Stimulated activated effector memory CD8-positive, alpha-beta T cell treated with anti-CD3 and anti-CD28 coated beads, Interleukin-12 subunit alpha, Interleukin-12 subunit beta, amount 100 ng/mL, for 72 hours (primary cell): ENCODE results near the gene ACTRT3.
A peak's percentile ranks its signal among the peaks of the same experiment; 100 is the strongest.

Experiments
- ATAC-seq: fragments of 150-1000 bp; cut with Tn5 transposase; 2 replicates; pipeline ENCODE4 v1.10.0; 2021
- DNase-seq, 2 donors: peaks; one replicate each; pipeline ENCODE4 v3.0.0; 2021 to 2022; ENCODE audit warnings: low spot score in 2 of 2
- H3K27ac Mint-ChIP-seq: one replicate; pipeline ENCODE4 v1.8.0; 2022; ENCODE audit warnings: mild to moderate bottlenecking, mixed read lengths
- H3K36me3 Mint-ChIP-seq: one replicate; pipeline ENCODE4 v1.8.0; 2022; ENCODE audit warnings: mild to moderate bottlenecking, mixed read lengths
- H3K4me1 Mint-ChIP-seq: one replicate; pipeline ENCODE4 v1.8.0; 2022; ENCODE audit warnings: mixed read lengths
- H3K4me3 Mint-ChIP-seq: one replicate; pipeline ENCODE4 v1.8.0; 2022; ENCODE audit warnings: mild to moderate bottlenecking, mixed read lengths
- H3K9me3 Mint-ChIP-seq: one replicate; pipeline ENCODE4 v1.8.0; 2022; ENCODE audit warnings: mixed read lengths

Gene ACTRT3

DNA sequence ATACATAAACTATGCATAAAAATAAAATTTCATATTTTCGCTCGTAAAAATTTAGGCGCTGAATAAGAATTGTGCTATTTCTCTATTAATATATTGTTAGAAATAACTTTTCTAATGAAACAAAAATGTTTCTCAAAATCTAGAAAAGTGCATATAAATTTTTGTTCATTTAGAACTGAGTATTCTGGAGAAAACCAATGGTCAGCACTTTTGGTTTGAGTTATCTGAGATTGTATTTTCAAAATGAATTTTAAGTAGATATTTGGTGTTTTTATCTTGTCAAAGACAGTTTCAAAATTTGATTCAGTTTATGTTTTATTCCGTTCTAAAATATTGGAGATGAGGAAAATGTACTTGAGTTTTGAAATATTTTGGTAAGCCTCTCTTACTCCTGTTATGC lies 17.8 kb upstream of the ACTRT3 start:
- ATAC-seq: no peak
- H3K4me1 Mint-ChIP-seq: peaks cover 8% of the 10 kb centered on the region
- no peak for DNase-seq
- peaks cover 91% of the 10 kb centered on the region for H3K36me3 Mint-ChIP-seq
- H3K4me3 Mint-ChIP-seq: no peak overlapping the region
- no peak overlapping the region for H3K27ac Mint-ChIP-seq
- no peaks in the 10 kb centered on the region for H3K9me3 Mint-ChIP-seq

DNA sequence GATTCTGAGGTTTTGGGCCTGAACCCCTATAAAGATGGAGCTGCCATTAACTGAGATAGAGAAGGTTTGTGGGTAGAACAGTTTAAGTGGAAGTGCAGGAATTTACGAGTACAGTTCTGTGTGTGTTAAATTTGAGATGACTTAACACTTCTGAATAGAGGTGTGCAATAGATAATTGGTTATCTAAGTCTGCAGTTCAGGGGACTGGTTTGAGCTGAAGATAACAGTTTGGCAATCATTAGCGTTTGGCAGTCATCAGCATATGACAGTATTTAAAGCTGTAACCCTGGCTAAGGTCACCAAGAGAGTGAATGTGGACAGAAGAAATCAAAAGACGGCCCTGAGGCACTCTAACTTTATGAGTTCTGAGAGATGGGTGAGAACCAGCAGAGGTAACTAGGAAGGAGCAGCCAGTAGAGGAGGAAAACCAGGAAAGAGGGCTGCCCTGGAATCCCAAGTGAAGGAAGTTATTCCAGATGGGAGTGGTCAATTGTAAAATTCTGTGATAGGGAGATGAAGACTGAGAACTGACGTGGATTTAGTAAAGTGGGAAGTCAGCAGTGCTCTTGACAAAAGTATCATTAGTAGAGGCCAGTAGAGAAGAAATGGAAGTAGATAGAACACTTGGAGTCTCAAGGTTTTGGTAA lies 12.0 kb upstream of the ACTRT3 start:
- DNase-seq (no peak), ATAC-seq (no peak)
- Mint-ChIP-seq H3K36me3 (peaks cover 100% of the 10 kb centered on the region), H3K4me1 (peaks cover 25% of the 10 kb centered on the region), H3K27ac (peak overlapping the region; percentile 52), H3K4me3 (peak overlapping the region; percentile 4), H3K9me3 (no peaks in the 10 kb centered on the region)

- DNase-seq: no peak
- no peaks in the 10 kb centered on the region for H3K9me3 Mint-ChIP-seq
- peaks cover 100% of the 10 kb centered on the region for H3K36me3 Mint-ChIP-seq
- H3K4me3 Mint-ChIP-seq: peak overlapping the region; percentile 4
- peak; percentile 64 for ATAC-seq
- H3K27ac Mint-ChIP-seq: peak overlapping the region; percentile 52
- peaks cover 25% of the 10 kb centered on the region for H3K4me1 Mint-ChIP-seq
These were observed 11.4 kb upstream of the ACTRT3 start for GRCh38 chr3:169780742-169781141.

DNA sequence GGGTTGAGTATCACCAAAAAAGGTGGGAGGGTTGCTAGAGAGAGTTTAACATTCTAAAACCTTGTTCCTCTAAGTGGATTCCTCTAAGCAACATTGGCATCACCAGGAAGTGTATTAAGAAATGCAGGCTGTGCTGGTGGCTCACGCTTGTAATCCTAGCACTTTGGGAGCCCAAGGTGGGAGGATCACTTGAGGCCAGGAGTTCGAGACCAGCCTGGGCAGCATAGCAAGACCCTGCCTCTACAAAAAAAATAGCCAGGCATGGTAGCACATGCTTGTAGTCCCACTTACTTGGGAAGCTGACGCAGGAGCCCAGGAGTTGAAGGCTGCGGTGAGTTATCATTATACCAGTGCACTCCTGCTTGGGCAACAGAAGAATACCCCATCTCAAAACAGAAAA lies 8.5 kb upstream of the ACTRT3 start:
- Mint-ChIP-seq H3K4me3 (no peak overlapping the region), H3K36me3 (peaks cover 100% of the 10 kb centered on the region), H3K4me1 (peaks cover 37% of the 10 kb centered on the region), H3K27ac (no peak overlapping the region), H3K9me3 (no peaks in the 10 kb centered on the region)
- DNase-seq (no peak), ATAC-seq (no peak)

- Mint-ChIP-seq H3K27ac (peak overlapping the region; percentile 99), H3K9me3 (no peaks in the 10 kb centered on the region), H3K4me3 (peak overlapping the region; percentile 97), H3K4me1 (peaks cover 37% of the 10 kb centered on the region), H3K36me3 (peaks cover 85% of the 10 kb centered on the region)
- DNase-seq (no peak), ATAC-seq (no peak)
These were observed 4.8 kb upstream of the ACTRT3 start for GRCh38 chr3:169774186-169774585.

DNA sequence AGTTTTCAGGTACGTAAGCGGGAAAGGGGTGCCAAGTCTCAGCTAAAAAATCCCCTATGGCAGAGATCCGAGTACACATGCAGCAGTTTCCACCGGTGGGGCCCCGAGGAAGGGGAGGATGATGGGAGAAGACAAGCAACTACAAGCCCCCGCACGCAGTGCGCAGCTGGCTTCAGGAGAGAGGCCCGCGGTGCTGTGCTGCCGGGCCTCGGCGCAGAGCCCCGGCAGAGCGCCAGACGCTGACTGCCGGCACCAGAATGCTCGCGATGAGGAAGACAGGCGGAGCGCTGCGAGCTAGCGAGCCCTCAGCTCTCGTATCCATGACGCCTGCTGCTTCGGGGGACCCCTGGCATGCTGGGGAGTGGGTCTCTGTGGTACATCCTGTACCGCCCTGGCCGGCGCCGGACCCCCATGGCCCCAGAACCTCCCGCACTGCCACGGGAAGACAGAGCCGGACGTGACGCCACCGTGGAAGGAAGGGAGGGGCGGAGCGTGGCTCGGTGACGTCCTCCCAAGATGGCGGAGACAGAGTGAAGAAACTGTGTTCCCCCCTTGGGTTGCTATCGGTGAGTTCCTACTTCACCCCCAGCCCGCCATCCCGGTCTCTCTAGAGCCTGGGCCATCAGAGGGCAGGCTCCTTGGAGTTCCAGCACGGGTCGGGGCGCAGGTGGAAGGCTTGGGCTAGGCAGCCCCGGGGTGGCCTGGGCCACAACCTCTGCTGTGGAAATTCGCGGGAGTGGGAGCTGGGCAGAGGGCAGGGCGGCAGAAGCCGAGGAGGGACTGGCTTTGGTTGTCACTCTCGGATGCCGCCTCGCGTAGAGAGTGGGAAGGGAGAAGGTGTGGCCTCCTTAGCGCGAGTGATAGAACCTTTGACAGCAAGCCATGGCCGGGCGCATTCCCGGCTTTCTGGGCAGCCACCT lies 3.8 kb upstream of the ACTRT3 start, which contains the start of gene MYNN:
Gene MYNN (plus strand): TSS at position 500 of the 920 bp plus-strand sequence. CDS start 900 bp downstream, outside the sequence.
- peaks cover 75% of the 10 kb centered on the region for H3K36me3 Mint-ChIP-seq

GRCh38 chr3:169772305-169772896 lies 3.0 kb upstream of the ACTRT3 start:
- ATAC-seq (peak; percentile 33), DNase-seq (no peak)
- Mint-ChIP-seq H3K4me3 (peak overlapping the region; percentile 97), H3K27ac (peak overlapping the region; percentile 99), H3K9me3 (no peaks in the 10 kb centered on the region), H3K4me1 (peaks cover 33% of the 10 kb centered on the region), H3K36me3 (peaks cover 67% of the 10 kb centered on the region)

More for the DNA sequence above, 3.8 kb upstream of the ACTRT3 start, which contains the start of gene MYNN:
- Mint-ChIP-seq H3K4me3 (peak within 1 kb of the TSS; percentile 97), H3K4me1 (peaks cover 33% of the 10 kb centered on the region), H3K27ac (peak within 1 kb of the TSS; percentile 99), H3K9me3 (no peaks in the 10 kb centered on the region)
- peak; percentile 90 for ATAC-seq
- peak; percentile 83 to 97 for DNase-seq

DNA sequence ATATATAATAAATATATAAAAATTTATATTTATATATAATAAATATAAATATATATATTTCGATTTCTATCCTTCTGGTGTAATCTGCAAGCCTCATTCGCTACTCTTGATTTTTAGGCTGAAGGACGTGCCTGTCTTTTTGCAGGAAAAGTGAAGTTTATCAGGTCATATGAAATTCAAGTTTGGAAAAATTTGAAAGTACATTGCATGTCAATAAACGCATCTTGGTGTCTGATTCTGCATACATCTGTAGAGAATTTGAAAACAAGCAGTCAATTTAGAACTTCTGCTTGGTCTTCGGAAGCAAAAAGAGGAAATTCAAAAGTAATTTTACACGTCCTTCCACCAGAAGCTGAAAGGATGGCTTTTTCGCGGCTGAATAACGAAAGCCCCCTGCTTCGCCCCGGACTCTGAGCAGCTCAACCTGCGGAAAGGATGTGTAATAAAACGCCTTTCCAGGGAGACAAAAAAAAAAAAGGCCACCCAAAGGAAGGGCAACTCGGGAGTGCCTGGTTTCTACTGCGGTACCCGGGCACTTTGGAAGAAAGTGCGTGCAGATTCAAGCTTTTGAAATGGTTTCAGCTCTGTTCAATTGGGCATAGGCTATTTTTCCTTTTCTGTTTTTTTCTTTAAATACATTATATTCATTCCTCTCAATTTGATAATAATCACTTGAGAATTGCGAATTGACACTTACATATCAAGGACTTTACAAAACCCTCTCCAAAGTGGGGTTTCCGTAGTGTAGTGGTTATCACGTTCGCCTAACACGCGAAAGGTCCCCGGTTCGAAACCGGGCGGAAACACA lies 2.3 kb upstream of the ACTRT3 start:
- ATAC-seq (no peak), DNase-seq (peak; percentile 62 to 85)
- H3K4me3 Mint-ChIP-seq: peak overlapping the region; percentile 97
- H3K4me1 Mint-ChIP-seq: peaks cover 33% of the 10 kb centered on the region
- no peaks in the 10 kb centered on the region for H3K9me3 Mint-ChIP-seq
- peaks cover 60% of the 10 kb centered on the region for H3K36me3 Mint-ChIP-seq
- H3K27ac Mint-ChIP-seq: peak overlapping the region; percentile 99

DNA sequence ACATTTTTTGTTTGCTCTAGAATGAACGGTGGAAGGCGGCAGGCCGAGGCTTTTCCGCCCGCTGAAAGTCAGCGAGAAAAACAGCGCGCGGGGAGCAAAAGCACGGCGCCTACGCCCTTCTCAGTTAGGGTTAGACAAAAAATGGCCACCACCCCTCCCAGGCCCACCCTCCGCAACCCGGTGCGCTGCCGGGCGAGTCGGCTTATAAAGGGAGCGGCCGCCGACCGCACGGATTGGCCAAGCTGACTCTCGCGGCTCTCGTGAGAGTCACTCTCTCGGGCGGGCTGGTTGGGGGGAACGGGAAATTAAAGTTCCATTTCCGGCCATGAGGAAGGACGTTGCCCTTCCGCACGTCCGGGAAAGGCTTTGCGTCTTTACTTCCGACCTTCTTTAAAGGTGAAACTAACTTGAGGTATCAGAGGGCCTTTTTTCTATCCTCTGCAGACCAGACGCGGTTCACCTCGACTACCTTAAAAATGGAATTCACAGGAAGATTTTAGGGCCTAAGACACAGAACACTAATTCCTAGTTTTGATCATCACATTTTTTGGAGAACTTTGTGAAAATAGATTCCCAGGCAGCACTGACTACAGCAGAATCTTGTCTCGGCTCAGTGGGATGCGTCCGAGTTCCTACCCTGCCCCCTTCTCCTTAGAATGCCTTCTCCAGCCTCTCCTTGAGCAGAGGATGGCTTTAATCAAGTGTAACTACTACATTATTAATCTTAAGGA lies 4.3 kb downstream of the ACTRT3 start, which contains the start of gene TERC:
Gene TERC (minus strand): TSS at position 179 of the 731 bp plus-strand sequence.
- Mint-ChIP-seq H3K27ac (peak within 1 kb of the TSS; percentile 96), H3K4me1 (peaks cover 26% of the 10 kb centered on the region), H3K9me3 (no peaks in the 10 kb centered on the region), H3K36me3 (peaks cover 18% of the 10 kb centered on the region), H3K4me3 (peak within 1 kb of the TSS; percentile 86)
- DNase-seq (peak in 1 of 2 donors; percentile 93), ATAC-seq (peak; percentile 88)

- peaks cover 13% of the 10 kb centered on the region for H3K36me3 Mint-ChIP-seq
- ATAC-seq (peak; percentile 52), DNase-seq (peak; percentile 61 to 83)
- peaks cover 24% of the 10 kb centered on the region for H3K4me1 Mint-ChIP-seq
- peak overlapping the region; percentile 86 for H3K4me3 Mint-ChIP-seq
- H3K9me3 Mint-ChIP-seq: no peaks in the 10 kb centered on the region
- H3K27ac Mint-ChIP-seq: peak overlapping the region; percentile 96
These were observed 5.0 kb downstream of the ACTRT3 start for GRCh38 chr3:169764312-169764881.

- Mint-ChIP-seq H3K4me3 (no peak overlapping the region), H3K36me3 (peaks cover 13% of the 10 kb centered on the region), H3K9me3 (no peaks in the 10 kb centered on the region), H3K27ac (no peak overlapping the region), H3K4me1 (peaks cover 26% of the 10 kb centered on the region)
- no peak for DNase-seq
- ATAC-seq: no peak
These were observed 8.9 kb downstream of the ACTRT3 start for GRCh38 chr3:169760479-169760878.

DNA sequence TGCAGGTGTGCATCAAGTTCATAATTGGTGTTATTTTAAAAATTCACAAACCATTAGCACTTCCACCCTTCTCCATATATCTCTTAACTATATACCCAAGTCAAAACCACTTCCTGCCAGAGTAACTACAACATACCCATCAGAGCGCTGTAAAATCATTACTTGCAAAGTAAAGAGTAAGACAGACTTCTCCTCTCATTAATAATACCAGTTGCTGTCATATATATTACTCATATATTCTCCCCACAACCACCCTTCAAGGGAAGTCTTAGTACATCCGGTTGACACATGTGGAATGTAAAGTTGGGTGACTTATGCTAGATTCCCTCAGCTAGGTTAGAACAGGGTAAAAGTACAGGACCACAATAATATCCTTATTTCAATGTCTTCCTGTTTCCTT lies 10.1 kb downstream of the ACTRT3 start:
- DNase-seq (no peak), ATAC-seq (peak; percentile 98)
- H3K27ac Mint-ChIP-seq: peak overlapping the region; percentile 71
- peaks cover 19% of the 10 kb centered on the region for H3K4me1 Mint-ChIP-seq
- peaks cover 4% of the 10 kb centered on the region for H3K36me3 Mint-ChIP-seq
- no peak overlapping the region for H3K4me3 Mint-ChIP-seq
- no peaks in the 10 kb centered on the region for H3K9me3 Mint-ChIP-seq

DNA sequence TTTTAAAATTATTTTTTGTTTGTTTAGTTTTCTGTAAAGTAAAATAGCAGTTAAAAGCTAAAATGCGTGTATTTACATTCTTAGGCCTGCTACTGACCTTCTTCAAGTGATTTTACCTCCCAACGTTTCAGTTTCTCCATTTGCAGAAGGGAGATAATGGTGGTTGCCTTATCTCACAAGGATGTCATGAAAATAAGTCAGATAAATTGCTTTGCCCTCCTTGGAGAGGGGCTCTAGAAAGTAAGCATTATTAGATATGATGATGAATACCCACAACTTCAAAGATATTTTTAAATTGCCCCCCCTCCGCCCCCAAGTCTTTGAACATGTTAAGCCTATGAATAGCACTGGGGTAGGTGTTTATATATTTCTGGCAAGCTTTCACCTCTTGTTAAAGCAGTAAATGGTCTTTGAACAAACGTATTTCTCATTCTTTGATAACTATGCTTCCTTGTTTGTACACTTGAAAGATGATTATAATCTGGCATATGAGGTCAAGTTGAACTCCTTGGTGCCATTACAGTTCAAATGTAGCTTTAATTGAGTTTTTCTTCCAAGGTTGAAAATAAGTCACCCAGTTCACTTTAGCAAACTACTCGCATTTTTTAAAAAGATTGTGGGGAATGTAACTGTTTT lies 10.9 kb downstream of the ACTRT3 start:
- Mint-ChIP-seq H3K9me3 (no peaks in the 10 kb centered on the region), H3K27ac (no peak overlapping the region), H3K4me1 (peaks cover 13% of the 10 kb centered on the region), H3K4me3 (no peak overlapping the region), H3K36me3 (no peaks in the 10 kb centered on the region)
- no peak for ATAC-seq
- DNase-seq: no peak
